ENCODE data around the gene IRF9. TPM values are rescaled to one million over a fixed set of nuclear protein-coding genes. Genes with fewer than 3 reads are reported as not detected.

Gene IRF9
- total RNA-seq, 4 donors from 2014 or later, result 6.5 to 36.7 (median 11.9) TPM

DNA sequence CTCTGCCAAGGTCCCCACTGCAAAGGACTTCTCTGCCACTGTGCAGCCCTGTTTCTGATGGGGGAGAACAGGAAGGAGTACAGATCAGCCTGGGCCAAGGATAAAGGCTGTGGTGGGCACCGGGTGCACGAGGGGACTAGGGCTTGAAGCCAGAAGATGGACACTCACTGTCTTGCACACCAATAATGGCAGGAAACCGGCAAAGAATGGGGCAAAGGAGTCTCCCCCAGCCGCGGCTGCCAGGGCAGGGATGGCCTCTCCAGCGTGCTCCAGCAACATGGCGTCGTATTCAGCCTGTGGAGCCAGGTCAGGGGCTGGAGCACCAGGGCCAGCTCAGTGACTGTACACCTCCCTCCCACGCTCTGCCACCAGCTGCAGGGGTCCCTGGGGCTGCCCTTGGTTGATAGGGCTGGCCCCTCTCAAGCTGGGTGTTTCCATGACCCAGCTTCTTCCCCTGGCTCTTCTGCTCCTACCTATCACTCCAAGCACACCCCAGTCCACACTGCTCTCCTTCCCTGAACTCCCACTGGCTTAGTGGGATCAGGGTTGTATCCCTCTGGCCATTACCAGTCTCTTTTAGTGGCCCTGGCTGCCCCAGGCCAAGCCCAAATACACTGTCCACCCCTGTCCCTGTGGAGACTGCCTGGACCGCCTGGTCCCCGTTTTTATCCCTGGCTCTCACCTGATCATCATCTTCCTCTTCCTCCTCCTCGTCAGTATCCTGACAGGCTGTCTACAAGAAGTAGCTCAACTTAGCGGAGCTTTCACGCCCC, 21.2 kb downstream of the IRF9 start:
- Histone ChIP-seq H3K27me3 (no peaks in the 10 kb centered on the region), H3K4me1 (peaks cover 13 to 17% of the 10 kb centered on the region in 2 donors), H3K4me3 (no peak overlapping the region), H3K9me3 (no peaks in the 10 kb centered on the region), H3K27ac (no peak overlapping the region), H3K36me3 (peaks cover 0 to 86% of the 10 kb centered on the region in 2 donors)
- in situ Hi-C loops (cut with MboI; ENCODE audit: low sequenced_read_pairs in 4 of 4) (no loop called here), intact Hi-C loops (cut with DNase I; ENCODE audit: low total_unique reads) (no loop called here)
- DNase-seq (no peak), ATAC-seq (no peak)
- TF ChIP-seq POLR2A (IDR thresholded peaks at IDR 0.05) (no peak), CTCF (IDR thresholded peaks at IDR 0.05 in 4 of 5, conservative IDR thresholded peaks at IDR 0.05 in 1 of 5) (no peak)

DNA sequence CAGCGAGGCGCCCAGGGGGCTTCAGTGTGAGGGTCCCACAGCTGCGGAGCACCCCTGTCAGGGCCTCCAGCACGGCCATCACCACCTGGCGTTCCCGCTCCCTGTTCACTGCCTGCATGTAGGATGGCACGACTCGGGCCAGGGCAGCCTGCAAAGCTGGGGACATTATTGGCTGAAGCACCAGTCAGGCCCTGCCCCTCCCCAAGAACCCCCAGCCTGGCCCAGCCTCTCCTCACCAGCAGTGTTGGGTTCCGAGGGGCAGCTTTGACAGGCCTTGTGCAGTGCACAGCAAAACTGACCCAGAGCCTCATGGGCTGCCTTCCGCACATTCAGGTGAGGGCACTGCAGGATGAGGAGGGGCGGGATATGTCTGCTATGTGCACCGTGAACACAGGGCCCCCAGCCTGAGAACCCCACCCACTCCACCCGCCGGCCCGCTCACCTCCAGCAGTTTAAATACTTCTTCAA, 22.0 kb downstream of the IRF9 start:
- TF ChIP-seq CTCF (IDR thresholded peaks at IDR 0.05 in 4 of 5, conservative IDR thresholded peaks at IDR 0.05 in 1 of 5), result no peak
- no peak for TF ChIP-seq POLR2A (IDR thresholded peaks at IDR 0.05)
- Histone ChIP-seq H3K9me3 (no peaks in the 10 kb centered on the region), H3K4me1 (peaks cover 20 to 24% of the 10 kb centered on the region in 2 donors), H3K4me3 (no peak overlapping the region), H3K36me3 (peaks cover 0 to 83% of the 10 kb centered on the region in 2 donors), H3K27me3 (no peaks in the 10 kb centered on the region), H3K27ac (no peak overlapping the region)
- DNase-seq (no peak), ATAC-seq (no peak)
- in situ Hi-C loops (cut with MboI; ENCODE audit: low sequenced_read_pairs in 4 of 4), result no loop called here
- intact Hi-C loops (cut with DNase I; ENCODE audit: low total_unique reads), result no loop called here

DNA sequence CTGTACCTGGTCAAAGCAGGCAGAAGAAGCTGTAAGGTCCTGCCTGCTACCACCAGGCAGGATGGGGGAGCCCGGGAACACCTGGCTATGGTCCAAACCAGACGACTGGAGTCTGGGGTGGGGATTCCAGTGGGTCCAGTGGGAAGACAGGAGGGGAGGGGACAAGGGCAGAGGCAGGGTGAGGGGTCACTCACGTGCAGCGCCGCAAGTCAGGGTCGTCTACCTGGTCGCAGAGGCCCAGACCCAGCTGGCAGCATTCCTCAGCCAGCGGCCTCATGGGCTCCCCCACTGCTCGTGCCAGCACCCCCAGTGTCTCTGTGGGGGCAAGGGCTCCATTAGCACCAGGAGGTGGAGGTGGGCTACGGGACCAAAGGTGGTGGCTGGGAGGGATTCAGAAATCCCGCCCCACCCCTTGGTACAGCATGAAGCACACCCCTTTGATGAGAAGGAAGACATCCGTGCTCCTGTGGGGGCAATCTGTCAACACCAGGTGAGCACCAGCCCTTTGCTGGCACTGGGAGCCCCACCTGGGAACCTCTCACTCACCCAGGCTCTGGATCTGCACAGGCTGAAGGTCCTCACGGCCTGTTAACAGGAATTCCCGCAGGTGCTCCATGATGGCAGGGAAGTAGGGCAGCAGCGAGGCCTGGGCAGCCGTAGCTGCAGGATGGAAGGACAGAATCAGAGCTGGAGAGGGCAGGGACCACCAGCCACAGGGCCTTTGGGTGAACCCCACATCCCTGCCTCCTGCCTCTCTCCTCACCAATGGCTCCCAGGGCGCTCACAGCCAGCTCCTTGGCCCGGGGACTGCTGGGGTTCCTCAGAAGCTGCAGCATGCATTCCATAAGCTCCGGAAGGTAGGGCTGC, 23.3 kb downstream of the IRF9 start:
- ATAC-seq (no peak), DNase-seq (no peak)
- intact Hi-C loops (cut with DNase I; ENCODE audit: low total_unique reads) (no loop called here), in situ Hi-C loops (cut with MboI; ENCODE audit: low sequenced_read_pairs in 4 of 4) (no loop called here)
- Histone ChIP-seq H3K4me3 (no peak overlapping the region), H3K36me3 (peaks cover 0 to 77% of the 10 kb centered on the region in 2 donors), H3K4me1 (peaks cover 22 to 26% of the 10 kb centered on the region in 2 donors), H3K9me3 (no peaks in the 10 kb centered on the region), H3K27me3 (no peaks in the 10 kb centered on the region), H3K27ac (no peak overlapping the region)
- no peak for TF ChIP-seq CTCF (IDR thresholded peaks at IDR 0.05 in 4 of 5, conservative IDR thresholded peaks at IDR 0.05 in 1 of 5)
- TF ChIP-seq POLR2A (IDR thresholded peaks at IDR 0.05), result no peak

DNA sequence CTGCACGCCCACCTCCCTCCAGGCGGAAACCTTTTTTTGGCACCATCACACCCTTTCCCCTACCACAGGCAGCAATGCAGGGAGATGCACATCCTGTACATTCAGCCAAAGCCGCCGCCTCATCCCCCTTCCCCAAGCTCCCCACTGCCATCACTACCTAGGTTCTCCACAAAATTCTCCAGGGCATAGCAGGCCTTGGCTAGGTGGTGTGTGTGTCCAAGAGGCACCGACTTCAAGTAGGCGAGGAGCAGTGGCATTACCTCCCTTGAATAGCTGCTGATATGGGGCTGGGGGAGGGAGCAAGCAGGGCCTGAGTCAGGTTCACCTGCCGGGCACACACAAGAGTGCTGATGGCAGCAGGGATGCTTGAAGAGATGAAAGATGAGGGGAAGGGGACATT, 24.0 kb downstream of the IRF9 start:
- ATAC-seq, result no peak
- peaks cover 15 to 19% of the 10 kb centered on the region in 2 donors for H3K4me1 ChIP-seq
- H3K36me3 ChIP-seq, result peaks cover 0 to 71% of the 10 kb centered on the region in 2 donors
- DNase-seq, result no peak
- intact Hi-C loops (cut with DNase I; ENCODE audit: low total_unique reads) (no loop called here), in situ Hi-C loops (cut with MboI; ENCODE audit: low sequenced_read_pairs in 4 of 4) (no loop called here)
- no peaks in the 10 kb centered on the region for H3K9me3 ChIP-seq
- H3K4me3 ChIP-seq, result no peak overlapping the region
- no peak overlapping the region for H3K27ac ChIP-seq
- TF ChIP-seq CTCF (IDR thresholded peaks at IDR 0.05 in 4 of 5, conservative IDR thresholded peaks at IDR 0.05 in 1 of 5) (no peak), POLR2A (IDR thresholded peaks at IDR 0.05) (no peak)
- H3K27me3 ChIP-seq, result no peaks in the 10 kb centered on the region
